GM12892 (cell line): ENCODE data around the gene RHPN2.
"Not testable (repeated sequence)": the region's sequence is repeated elsewhere in the genome, so short reads cannot be mapped to it uniquely, and the experiment has no call there.

Experiments
- POLR2A ChIP-seq: IDR thresholded peaks from 2 replicates; pipeline ENCODE4 v1.6.1; 2011; ENCODE audit warnings: low read depth, low read length, control low read depth
- POLR2AphosphoS5 ChIP-seq: IDR thresholded peaks from 2 replicates; pipeline ENCODE4 v1.6.1; 2011; ENCODE audit warnings: low read depth, low read length, control low read depth
- TAF1 ChIP-seq: IDR thresholded peaks from 2 replicates; pipeline ENCODE4 v1.6.1; 2011; ENCODE audit warnings: low read depth, mild to moderate bottlenecking, control low read depth, low read length, borderline replicate concordance

DNA sequence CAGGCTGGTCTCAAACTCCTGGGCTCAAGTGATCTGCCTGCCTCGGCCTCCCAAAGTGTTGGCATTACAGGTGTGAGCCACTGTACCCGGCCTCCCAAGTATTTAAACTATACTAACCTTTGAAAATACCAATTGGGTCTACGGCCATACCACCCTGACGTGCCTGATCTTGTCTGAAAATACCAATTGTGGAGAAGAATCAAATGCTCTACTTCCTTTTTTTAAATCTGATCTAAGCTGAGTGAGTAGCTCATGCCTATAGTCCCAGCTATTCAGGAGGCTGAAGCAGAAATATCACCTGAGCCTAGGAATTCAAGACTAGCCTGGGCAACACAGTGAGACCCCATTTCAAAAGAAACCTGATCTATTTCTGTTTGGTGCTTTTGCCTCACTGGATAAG is 53.8 kb downstream of the RHPN2 start:
- TF ChIP-seq POLR2A, TAF1, POLR2AphosphoS5: not testable (repeated sequence)
